HL-60/S4 (cell line): ENCODE data around the gene IL23R.

ENCODE experiments used
- in situ Hi-C: fragments of 300-500 bp; cut with MboI; formaldehyde crosslinking; loops from 2 replicates; pipeline ENCODE4 v1.14.3; 2022; ENCODE audit warnings: low sequenced_read_pairs

IL23R gene

DNA sequence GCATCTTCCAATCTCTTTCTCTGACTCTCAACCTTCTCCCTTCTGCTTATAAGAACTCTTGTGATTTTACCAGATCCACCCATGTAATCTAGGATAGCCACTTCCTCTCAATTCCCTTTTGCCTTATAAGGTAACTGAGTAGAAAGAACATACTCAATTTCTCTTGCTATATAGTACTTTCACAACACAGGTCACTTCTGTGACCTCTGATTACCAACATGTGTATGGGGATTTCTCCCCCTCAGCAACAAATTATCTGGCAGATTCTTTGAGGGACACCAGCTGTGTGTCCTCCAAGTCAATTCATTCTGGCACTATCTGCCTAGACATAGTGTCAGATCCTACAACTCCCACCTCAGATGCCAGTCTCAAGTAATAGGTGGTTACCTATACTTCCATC is 62.5 kb downstream of the IL23R start:
- in situ Hi-C loops, result no loop called here

DNA sequence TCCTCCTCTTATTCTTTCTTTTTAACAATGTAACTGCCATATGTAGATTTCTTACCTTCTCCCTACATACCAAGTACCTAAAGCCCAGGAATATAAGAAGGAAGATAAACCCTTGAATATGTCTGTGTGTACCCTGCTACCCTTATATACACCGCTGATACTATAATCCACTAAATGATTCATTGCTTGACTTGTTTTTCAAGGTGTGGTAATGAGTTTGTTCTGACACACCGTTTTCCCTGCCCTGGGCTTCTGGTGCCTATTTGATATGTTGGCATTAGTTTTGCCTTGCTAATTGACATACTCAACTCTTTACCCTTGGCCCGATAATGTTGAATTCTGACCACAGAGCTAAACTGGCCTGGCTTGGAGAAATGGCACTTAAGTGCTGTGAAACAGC is 64.3 kb downstream of the IL23R start:
- in situ Hi-C loops, result no loop called here

DNA sequence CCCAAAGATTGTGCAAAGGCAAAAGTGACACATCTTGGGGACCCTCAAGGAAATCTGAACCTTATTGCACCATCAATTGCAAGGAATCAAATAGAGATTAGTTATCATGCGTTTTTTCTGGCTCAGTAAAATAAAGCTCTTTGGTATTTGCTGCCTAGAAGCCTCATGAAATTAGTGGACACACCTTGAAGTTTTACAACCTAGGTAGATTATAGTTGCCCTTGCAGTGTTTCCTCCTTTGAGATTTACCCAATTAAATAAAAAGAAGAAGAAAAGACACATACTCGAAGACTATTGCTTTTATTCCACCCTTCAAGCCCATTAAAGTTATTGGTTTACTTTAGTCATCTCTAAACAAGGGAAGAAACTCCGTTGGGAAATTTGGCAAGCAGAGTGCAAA is 70.0 kb downstream of the IL23R start:
- in situ Hi-C loops, result no loop called here

DNA sequence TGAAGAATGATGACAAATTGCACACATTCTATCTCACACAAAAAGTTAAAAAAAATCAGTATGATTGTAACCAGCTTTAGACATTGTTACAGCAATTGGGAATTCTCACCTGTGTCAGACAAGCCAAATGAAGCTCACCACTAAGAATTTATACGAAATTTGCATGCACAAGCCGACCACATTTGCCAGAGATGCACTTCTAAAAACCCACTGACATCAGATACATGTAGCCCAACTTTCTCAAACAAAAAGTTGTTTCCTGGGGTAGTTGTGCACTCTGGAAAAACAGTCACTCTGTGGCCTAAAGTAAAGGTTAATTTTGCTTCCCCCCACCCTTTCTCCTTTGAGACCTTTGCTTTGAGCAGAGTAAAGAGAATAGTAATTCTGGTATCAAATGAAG is 73.5 kb downstream of the IL23R start:
- in situ Hi-C loops, result no loop called here

DNA sequence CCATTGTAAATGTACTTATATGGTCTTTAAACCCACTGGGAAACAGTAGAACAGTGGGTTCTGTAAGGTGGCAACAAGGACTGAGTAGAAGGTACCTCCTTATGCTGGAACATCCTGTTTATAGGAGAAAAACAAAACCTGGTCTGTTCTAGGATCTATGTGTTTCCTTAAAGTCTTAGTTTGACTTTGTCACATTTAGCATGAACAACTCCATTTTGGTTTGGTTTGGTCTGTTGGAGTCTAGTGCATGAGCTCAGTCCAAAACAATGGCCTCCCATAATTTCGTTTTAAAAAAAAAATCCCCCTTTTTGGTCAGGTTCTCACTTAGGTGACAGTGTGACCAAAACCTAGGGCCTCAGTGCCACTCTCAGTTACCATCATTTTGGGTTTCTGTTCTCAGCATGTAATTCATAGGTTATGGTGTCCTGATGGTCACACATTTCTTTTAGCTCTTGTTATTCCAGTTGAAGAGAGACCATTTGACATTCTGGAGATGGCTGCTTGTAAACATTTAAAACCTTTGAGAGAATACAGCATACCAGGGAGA is 75.0 kb downstream of the IL23R start:
- in situ Hi-C loops, result no loop called here

DNA sequence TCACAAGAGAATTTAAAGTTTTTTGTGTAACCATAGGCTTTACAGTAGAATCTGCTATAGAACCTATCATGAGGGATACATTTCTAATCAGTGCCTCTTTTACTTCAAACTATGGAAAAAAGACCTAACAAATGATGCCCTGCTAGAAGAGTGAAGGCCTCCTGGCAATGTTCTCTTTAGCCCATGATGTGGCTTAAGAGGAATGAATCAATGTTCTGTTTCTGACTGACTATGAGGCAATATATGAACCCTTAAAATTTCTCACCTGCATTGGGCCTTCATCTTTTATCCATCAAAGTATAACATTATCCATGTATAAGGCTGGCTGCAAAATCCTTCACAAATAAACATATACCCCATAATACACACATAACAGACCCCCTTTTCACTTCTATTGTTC is 75.8 kb downstream of the IL23R start:
- in situ Hi-C loops, result no loop called here

DNA sequence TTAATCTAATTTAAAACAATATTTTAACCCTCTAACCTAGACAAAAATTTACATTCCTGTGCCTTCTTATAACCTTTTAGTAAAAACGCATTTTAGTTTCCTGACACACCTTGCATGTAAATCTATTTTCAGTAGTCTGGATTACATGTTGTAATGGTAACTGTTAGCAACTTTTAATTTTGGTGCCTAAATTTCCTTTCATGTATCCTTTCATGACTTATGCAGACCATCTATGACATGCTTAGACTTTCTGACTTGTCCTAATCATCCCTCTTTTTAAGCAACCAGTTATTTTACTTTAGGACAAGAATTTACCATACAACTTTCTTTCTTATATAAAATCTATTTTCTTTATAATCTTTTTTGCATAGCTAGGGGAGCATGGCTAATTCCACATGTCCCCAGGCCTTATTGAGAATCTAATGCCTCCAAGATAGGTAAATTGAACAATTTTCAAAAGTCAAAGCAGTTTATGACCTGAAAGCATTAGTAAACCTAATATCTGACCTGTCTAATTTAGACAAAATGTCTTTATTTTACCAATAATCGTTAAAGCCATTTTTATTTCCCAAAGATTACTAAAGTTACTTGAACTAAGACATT is 83.9 kb downstream of the IL23R start:
- in situ Hi-C loops, result no loop called here

DNA sequence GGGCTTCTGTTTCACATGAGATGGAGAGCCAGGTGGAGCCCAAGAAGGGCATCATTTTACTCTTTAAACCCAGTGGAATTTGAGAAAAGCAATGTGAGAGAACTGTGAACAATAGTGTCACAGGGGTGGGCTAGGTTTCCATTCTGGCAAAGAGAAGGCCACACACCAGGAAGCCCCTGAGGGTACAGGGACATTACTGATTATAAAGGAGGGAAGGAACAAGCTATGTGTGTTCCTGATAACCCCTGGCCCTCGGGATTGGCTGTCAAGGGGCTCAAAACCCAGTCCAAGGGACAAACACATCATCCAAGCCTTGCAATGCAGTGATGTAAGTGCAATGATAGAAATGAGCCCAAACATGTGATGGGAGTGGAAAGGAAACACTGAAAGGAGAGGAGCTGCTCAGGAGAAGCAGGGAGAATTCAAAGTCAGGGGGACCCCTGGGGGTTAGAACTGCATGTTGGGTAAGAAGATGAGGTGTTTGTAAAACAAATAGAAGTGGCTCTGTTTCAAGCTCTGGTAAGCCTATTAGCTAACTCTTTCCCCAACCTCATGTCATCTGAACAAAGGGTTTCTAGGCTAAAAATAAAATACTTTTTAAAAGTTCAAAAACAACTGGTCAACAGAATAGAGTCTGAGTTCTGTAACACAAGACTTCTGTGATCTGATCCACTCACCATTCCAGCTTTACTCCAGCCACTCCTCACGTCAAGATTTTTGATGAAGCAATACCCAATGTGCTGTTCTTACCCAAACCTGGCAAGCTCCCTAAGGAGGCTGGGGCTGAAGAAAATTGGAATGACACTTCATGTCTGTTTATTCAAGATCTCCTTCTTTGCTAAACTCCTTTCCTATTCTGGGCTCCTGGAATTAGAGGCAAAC is 90.3 kb downstream of the IL23R start:
- in situ Hi-C loops, result no loop called here

DNA sequence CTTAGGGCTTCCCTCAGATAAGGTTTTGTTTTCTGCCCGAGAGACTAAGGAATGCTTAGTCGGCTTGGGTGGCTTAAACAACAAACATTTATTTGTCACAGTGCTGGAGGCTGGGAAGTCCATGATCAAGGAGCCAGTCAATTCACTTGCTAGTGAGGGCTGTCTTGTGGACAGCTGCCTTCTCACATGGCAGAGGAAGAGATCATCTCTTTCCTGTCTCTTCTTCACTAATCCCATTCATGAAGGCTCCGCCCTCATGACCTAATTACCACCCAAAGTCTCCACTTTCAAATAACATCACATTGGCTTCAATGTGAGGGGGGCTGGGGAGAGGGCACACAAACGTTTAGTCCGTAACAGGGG is 90.9 kb downstream of the IL23R start:
- in situ Hi-C loops, result no loop called here

DNA sequence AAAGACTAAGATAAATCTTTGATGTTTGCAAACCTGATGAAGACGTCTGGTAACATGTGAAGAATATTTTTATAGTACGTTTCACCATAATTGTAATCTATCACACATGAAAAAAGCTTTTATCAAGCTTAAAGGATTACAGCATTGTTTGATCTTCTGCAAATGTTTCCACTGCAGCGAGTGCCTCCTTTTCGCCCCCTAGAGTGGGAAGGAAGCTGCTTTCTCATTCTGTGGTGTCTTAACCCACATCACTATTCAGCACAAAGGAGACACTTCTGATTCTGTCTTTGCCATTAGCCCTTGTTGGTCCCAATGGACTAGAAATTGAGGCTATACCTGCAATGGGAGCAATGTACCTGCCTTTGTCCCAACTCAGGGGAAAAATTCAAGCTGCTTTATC is 95.4 kb downstream of the IL23R start:
- in situ Hi-C loops, result no loop called here

DNA sequence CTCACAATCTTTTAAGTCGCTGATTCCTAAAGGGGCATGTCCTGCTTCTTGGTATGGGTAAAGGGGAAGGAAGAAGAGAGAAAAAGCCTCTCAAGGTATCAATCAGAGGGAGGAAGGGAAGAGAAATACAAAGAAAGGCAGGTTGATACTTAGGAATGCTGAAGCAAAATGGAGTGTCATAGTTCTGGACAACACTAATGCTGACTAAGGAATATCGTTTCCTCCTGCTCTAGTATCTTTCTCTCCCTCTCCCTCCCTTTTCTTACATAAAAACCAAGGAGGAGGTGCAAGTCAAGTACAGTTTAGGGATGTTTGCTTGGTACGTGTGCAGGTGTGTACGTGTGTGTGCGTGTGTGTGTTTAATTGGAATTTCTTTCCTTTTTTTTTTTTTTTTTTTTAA is 96.5 kb downstream of the IL23R start:
- in situ Hi-C loops, result no loop called here

DNA sequence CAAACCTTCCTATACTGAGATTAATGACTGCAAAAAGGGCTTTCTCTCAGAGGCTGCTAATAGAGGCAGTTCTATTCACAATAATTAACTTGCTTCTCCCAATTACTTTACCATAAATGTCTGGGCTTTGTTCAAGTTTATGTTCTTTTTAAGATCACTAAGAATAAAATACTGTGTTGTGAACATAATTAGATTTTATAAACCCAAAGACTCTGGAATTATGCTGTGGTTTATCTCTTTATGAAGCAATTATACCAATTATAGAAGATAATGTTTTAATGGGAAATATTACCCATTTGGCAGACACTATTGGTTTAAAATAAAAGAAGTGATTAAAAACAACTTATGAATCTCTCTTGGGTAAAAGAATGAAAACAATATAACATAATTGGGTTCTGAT is 97.9 kb downstream of the IL23R start:
- in situ Hi-C loops, result no loop called here

DNA sequence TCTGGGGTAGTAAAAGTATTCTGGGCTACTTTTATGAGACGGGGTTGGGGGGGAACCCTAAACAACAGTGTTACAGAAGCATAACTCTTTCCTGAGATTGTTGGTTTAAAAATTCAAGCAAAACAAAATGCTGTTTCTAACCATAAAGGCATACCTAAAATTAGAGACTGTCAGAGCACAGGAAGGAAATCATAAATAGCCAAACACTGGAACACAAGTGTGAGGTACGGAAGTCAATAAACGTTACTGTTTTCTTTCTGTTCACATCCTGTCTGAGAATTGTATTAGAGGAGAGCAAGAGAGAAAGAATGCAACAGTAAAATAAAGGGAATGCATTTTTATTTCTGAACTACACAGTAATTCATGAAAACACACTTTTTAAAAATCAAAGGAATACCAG is 98.6 kb downstream of the IL23R start:
- in situ Hi-C loops, result no loop called here

DNA sequence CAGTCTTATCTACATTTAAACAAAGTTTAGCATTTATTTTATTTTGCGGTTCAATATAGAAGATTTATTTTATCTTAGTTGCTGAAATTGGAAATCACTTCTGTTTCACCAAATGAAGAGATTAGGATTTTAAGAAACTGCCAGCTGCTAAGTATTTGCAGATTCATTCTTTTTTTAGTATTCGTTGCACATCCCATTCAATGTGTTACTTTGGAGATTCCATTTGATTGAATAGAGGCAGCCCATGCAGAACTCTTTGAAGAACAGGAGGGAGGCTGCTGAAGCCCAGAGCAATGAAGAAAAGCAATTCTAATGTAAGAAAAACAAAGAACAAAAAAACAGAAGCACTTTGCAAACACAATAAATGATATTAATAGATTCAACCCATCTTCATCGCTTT is 102.8 kb downstream of the IL23R start:
- in situ Hi-C loops, result no loop called here

DNA sequence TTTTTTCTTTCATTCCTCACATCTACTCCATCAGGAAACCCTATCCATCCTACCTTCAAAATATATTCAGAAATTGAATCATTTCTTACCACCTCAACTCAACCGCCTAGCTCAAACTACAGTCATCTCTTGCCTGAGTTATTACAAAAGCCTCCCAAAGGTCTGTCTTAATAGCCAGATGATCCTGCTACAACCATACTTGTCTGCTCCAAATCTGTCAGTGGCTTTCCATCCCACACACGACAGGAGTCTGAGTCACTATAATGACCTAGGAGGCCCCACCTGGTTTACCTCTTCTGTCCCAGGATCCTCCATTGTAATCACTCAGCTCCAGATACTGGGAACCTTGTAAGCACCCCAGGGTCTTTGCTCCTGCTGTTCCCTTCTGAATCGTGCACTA is 104.3 kb downstream of the IL23R start:
- in situ Hi-C loops, result no loop called here

DNA sequence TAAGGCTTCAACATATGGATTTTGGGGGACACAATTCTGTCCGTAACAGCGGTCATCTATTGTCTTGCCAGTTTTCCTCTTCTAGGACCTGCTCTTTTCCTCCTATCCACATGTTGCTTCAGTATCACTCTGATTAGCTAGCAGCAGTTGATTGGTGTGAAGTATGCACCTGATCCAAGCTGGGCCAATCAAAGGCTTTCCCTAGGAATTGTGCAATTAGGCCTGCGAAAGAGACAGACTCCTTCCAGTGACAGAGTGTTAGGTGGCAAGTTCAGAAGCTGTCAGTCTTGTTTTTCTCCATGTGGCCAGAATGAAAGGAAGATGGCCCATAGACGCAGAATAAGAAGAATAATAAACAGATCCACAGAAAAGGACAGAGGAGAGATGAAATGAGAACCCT is 107.3 kb downstream of the IL23R start:
- in situ Hi-C loops, result no loop called here

DNA sequence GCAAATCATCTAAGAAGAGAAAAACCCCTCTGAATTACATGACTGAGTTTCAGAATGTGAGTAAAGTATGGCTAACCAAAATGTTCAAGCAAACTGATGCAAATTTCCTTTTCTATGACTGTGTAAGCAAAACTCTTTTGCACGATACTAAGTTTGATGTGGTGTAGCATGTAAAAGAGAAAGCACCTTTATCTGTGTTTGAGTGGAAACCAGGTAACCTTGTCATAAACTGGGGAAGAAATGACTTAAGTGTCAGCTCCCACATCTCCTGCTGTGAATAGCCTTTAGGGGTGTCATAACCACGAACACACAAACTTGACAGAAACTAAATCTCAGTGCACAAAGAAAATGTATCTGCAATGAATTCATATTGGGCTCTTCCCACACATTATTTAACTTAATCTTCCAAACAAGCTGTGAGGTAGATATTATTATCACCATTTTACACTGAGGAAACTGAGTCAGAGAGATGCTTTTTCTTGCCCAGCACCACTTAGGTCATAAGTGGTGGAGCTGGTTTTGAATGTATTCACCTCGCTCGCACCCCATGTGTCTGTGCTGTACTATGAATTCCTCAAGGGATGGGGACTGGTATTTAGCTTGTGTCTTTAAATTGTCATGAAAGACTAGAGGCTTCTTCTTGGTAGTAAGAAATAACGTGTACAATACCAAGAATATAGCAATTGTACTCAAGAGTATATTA is 108.5 kb downstream of the IL23R start:
- in situ Hi-C loops, result no loop called here

DNA sequence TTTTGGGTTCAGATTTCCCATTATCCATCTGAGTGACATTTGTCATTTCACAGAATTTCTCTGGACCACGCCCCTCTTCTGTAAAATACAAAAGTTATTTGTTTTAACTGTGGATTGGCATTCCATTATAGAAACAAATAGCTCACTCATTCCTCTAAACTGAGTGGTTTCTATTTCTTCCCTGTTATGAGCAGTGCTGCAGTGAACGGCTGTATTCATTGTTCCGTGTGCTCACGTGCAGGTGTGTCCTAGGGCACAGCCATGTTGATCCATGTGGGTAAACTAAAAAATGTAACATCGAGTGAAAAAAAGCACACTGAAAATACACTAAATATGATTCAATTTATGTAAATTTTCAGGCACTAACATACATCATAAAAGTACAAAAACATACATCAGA is 114.4 kb downstream of the IL23R start:
- in situ Hi-C loops, result no loop called here

DNA sequence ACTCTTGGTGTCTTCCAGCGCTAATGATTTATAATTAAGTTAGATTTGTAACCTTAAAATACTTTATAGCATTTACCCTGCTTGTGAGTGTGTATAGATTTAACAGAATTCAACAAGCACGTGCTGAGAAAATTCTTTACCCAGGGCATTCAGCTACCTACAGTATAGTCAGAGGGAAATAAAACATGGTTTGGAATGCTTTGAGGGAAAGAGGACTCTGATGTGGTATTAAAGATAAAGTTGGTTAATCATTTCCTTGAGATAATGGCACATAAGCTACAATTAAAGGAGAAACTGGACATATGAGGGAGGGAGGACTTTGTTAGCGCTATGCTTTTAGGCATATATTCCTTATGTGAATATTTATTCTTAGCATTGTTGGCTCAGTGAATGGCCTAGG is 115.0 kb downstream of the IL23R start:
- in situ Hi-C loops, result no loop called here

DNA sequence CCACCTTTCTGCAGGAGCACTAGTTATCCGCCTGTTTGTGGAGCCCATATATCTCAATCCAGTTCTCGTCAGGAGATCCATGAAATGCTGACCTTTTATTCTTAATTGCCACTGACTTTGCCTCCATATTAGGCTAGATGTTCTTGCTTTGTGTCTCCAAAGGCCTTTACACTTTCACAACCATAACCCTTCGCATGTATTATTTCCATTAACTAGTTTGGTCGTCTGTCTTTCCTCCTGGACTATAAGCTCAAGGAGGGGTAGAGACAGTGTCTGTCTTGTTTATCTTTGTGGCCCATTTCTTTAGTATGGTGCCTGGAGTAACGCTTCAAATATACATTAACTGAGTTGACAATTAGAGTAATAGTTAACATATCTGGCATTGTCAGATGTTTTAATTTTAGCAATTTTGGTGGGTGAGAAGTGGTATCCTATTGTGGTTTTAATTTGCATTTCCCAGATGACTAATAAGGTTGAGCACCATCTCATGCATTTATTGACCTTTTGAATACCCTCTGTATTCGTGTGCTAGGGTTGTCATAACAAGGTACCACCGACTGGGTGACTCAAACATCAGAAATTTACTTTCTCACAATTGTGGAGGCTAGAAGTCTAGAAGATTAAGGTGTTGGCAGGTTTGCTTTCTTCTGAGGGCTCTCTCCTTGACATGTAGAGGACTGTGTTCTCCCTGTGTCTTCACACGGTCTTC is 119.7 kb downstream of the IL23R start:
- in situ Hi-C loops, result no loop called here

DNA sequence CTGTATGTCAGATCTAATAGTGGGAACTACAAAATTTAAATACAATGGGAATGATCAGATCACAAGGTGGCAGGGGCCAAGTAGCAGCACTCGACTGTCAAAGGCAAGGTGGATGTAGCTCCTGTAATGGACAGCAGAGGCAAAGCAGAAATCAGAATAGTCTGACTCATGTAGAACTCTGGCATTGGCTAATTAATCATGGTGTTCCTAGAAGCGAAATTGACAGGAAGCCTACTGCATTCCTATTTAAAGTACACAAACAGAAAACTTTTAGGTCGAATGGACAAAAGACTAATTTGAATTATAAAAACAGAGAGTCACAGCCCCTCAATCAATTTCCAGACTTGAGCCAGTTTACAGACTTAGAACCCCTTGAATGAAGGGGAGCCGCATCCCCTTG is 124.0 kb downstream of the IL23R start:
- in situ Hi-C loops, result no loop called here
